ENCODE results near the gene TSEN15.

Gene TSEN15

DNA sequence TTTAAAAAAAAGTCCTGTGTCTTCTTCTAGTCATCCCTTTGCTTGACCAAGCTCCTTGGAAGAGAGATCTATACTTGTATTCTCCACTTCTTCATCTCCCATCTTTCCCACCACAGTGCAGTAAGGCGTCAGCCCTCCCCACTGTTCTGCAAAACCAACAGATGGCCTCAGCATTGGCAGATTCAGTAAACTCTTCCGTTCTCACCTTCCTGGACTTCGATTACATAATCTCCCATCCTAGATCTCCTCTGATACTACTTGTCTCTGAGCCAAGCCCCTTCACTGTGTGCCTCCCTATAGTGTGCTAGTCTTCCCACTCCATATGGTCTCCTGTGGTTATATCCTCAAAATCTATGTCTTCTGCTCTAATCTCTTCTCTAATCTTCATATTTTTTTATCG is 12.4 kb upstream of the TSEN15 start:
- TF ChIP-seq, protein P1, sequence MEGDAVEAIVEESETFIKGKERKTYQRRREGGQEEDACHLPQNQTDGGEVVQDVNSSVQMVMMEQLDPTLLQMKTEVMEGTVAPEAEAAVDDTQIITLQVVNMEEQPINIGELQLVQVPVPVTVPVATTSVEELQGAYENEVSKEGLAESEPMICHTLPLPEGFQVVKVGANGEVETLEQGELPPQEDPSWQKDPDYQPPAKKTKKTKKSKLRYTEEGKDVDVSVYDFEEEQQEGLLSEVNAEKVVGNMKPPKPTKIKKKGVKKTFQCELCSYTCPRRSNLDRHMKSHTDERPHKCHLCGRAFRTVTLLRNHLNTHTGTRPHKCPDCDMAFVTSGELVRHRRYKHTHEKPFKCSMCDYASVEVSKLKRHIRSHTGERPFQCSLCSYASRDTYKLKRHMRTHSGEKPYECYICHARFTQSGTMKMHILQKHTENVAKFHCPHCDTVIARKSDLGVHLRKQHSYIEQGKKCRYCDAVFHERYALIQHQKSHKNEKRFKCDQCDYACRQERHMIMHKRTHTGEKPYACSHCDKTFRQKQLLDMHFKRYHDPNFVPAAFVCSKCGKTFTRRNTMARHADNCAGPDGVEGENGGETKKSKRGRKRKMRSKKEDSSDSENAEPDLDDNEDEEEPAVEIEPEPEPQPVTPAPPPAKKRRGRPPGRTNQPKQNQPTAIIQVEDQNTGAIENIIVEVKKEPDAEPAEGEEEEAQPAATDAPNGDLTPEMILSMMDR (IDR thresholded peaks at IDR 0.05): no peak

DNA sequence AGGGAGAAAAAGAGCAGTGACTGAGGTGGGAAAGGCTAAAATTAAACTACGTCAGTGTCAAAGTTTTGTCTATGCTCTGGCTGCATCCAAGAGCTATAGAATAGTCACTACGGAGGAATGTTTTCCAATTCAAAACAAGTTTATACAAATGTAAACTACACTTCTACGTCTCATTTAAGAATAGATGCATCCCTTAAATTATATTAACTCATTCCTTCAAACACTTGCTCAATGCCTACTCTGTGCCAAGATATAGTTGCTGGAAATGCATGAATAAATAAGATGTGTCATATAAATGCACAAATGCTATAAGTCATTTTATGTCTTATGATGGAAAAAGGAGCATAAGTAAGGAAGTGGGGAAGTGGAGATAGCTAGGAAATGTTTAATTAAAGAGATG is 9.8 kb upstream of the TSEN15 start:
- TF ChIP-seq, protein P1 (IDR thresholded peaks at IDR 0.05): no peak

DNA sequence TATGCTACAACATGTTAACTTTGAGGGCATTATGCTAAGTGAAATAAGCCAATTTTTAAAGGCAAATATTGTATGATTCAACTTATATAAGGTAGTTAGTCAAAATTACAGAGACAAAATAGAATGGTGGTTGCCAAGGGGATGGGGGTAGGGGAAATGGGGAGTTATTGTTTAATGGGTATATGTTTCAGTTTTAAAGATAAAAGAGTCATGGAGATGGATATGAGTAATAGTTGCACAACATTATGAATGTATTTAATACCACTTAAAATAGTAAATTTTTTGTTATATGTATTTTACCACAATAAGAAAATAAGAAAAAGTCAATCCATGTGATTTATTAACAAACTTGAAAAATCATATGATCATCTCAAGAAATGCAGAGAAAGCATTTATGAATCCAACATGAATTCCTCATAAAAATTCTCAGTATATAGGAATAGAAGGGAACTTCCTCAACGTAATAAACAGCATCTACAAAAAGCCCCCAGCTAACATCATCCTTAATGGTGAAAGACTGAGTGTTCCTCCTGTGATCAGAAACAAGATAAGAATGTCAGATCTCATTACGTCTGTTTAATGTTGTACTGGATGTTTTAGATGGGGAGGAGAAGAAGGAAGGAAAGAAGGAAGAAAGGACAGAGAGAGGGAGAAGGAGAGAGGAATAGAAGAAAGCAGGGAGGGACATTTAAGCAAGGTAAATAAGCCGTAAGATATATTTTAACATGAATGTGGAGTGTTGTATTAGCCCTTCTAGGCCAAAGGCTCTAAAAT is 6.7 kb upstream of the TSEN15 start:
- TF ChIP-seq, protein P1 (IDR thresholded peaks at IDR 0.05): no peak

DNA sequence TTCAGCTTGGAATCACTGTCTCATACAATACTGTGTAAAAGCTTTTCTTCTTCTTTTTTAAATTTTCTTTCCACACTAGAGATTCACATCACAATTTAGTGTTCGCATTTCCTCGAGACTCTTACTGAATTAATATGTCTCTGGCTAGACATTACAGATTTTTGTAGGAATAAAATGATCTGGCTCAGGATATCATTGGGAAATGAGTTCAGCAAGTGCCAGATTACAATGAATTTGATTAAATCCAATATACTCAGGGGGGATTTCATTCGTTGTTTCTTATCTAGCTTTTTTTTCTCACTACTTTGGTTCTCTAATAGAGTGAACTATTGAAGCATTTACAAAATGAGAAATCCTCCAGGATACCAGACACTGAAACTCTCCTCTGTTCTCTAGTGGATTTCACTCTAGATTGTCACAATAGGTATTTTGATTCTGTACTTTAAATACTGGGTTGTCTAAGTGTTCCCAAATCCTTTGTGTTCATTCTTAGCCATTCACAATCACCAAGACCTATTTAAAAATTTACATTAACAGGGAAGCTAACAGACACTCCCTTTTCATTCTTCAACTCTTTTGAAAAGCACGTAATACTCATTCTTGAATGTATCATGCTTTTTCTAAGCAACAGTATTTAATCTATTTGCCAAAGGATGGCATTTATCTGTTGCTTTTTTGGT is 2.8 kb upstream of the TSEN15 start:
- TF ChIP-seq, protein P1 (IDR thresholded peaks at IDR 0.05): no peak

DNA sequence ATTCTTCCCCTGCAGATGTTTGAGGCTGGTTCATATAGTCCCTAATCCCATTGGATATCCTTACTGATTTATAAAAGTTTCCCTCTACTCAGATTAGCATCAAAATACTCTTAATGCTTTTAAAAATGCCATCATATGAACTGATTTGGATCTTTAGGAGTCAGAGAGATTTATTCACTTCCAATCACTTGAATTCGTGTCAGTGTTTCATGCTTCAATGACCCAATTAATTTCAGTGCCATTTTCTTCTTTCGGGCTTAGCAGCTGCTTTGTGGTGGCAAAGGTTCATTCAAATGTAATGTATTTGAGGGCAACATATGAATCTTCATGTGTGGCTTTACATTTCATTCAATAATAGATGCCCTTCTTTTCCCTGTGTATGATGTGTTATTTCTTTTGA is 2.2 kb upstream of the TSEN15 start:
- TF ChIP-seq, protein P1 (IDR thresholded peaks at IDR 0.05): no peak

DNA sequence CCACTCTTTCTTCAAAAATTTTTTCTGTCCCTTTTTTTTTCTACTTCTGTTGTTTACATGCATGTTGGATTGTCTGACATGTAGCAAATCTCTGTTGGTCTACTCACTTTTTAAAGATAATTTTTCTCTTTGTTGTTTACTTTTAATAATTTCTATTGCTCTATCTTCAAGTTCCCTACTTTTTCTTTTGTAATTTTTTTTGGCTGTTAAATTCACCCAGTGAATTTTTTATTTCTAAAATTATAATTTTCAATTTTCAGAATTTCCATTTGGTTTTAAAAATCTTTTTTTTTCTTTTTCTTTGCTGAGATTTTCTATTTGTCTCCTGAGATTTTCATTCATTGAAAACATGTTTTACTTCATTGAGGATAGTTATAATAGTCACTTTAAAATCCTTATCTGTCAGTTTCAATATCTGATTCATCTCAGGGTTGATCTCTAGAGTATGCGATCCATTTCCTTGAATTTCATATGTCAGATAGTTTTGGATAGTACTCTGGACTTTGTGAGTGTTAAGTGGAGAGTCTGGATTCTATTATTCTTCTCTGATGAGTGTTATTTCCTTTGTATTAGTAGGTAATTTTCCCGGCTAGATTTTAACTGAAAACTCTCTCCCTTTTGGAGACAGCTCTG is 1.6 kb upstream of the TSEN15 start:
- TF ChIP-seq, protein P1 (IDR thresholded peaks at IDR 0.05): no peak

DNA sequence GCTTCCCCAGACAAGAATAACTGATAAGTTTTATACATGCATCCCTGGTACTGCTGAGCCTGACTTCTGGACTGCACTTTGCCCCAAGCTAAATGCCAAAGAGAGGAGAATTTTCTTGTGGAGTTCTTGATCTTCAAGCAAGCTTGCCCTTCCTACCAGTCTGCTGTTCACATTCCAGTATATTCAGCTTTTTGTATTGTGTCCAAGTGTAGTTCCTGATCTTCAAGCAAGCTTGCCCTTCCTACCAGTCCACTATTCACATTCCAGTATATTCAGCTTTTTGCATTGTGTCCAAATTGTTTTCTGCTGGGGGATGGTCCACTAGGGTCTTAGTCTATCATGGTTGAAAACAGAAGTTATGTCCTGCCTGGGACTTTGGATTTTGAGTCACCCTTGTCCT is 894 bp upstream of the TSEN15 start:
- TF ChIP-seq, protein P1 (IDR thresholded peaks at IDR 0.05): no peak
